PC-3 (cell line): ENCODE results near the gene CACNA1A. TPM values are rescaled to one million over a fixed set of nuclear protein-coding genes. Genes with fewer than 3 reads are reported as not detected.
A peak's percentile ranks its signal among the peaks of the same experiment; 100 is the strongest.

ENCODE experiments used
- ATAC-seq: fragments of 200-7000 bp; cut with Tn5 transposase; 2 replicates; pipeline ENCODE4 v1.9.1; 2020; ENCODE audit warnings: mild to moderate bottlenecking, moderate library complexity
- BruUV-seq: library from RNA; stranded (reverse); fragments of 400-500 nt; replicated peaks from 2 replicates; lab custom pipeline; 2021; lab: Mats Ljungman, UMichigan
- CTCF ChIA-PET: fragments of 300-600 bp; sonication (Branson Sonifier 250); formaldehyde crosslinking; loops from one replicate; lab custom pipeline; 2022; ENCODE audit warnings: antibody characterized with exemption; lab: Charles Lee
- POLR2A ChIA-PET: fragments of 300-600 bp; sonication (Branson Sonifier 250); formaldehyde crosslinking; loops from one replicate; lab custom pipeline; 2022; ENCODE audit warnings: antibody characterized with exemption; ENCODE audit not compliant: unreplicated experiment; lab: Charles Lee
- DNase-seq: peaks from one replicate; pipeline ENCODE4 v3.0.0-alpha.2; 2015
- H2AFZ ChIP-seq: fragments of 300-600 bp; sonication (generic); 2 replicates; pipeline ENCODE4 v1.6.0; 2016; ENCODE audit warnings: antibody characterized with exemption, low read length
- H3F3A ChIP-seq: fragments of 300-600 bp; sonication (generic); one replicate; pipeline ENCODE4 v1.6.0; 2017; ENCODE audit warnings: antibody characterized with exemption, low read length, control low read depth, mild to moderate bottlenecking; ENCODE audit not compliant: unreplicated experiment
- H3K27ac ChIP-seq: fragments of 300-600 bp; sonication (generic); 2 replicates; pipeline ENCODE4 v1.5.1; 2016; ENCODE audit warnings: mild to moderate bottlenecking, low read length
- H3K27me3 ChIP-seq: fragments of 300-600 bp; sonication (generic); 2 replicates; pipeline ENCODE4 v1.6.1; 2016; ENCODE audit warnings: low read length, mixed read lengths
- H3K36me3 ChIP-seq: fragments of 300-600 bp; sonication (generic); 2 replicates; pipeline ENCODE4 v1.6.1; 2016; ENCODE audit warnings: low read depth, mixed run types, low read length, mixed read lengths
- H3K4me1 ChIP-seq: fragments of 300-600 bp; sonication (generic); 2 replicates; pipeline ENCODE4 v1.5.1; 2016; ENCODE audit warnings: low read length; ENCODE audit not compliant: insufficient read depth
- H3K4me2 ChIP-seq: fragments of 300-600 bp; sonication (generic); 2 replicates; pipeline ENCODE4 v1.6.0; 2016; ENCODE audit warnings: low read length
- H3K4me3 ChIP-seq: fragments of 300-600 bp; sonication (generic); 2 replicates; pipeline ENCODE4 v1.5.1; 2016; ENCODE audit warnings: mild to moderate bottlenecking, low read length, mixed read lengths
- H3K79me2 ChIP-seq: fragments of 300-600 bp; sonication (generic); 2 replicates; pipeline ENCODE4 v1.6.1; 2017; ENCODE audit warnings: low read length, mixed read lengths
- H3K9ac ChIP-seq: fragments of 300-600 bp; sonication (generic); 2 replicates; pipeline ENCODE4 v1.6.0; 2016; ENCODE audit warnings: mild to moderate bottlenecking, low read length
- H3K9me2 ChIP-seq: fragments of 300-600 bp; sonication (generic); replicated peaks from 2 replicates; pipeline ENCODE4 v1.6.1; 2016; ENCODE audit warnings: mixed run types, low read length, mixed read lengths
- H3K9me3 ChIP-seq: fragments of 300-600 bp; sonication (generic); 2 replicates; pipeline ENCODE4 v1.6.1; 2016; ENCODE audit warnings: low read length, mixed read lengths
- H4K20me1 ChIP-seq: fragments of 300-600 bp; sonication (generic); 2 replicates; pipeline ENCODE4 v1.6.1; 2016; ENCODE audit warnings: low read length, mixed read lengths
- CTCF ChIP-seq: fragments of 300-600 bp; sonication (generic); conservative IDR thresholded peaks from 2 replicates; pipeline ENCODE4 v1.5.1; 2017; ENCODE audit warnings: antibody characterized with exemption, low read depth, mild to moderate bottlenecking, low read length
- EZH2 ChIP-seq: fragments of 300-600 bp; sonication (generic); IDR thresholded peaks from one replicate; pipeline ENCODE4 v1.6.1; 2017; ENCODE audit warnings: antibody characterized with exemption, mild to moderate bottlenecking, low read length; ENCODE audit not compliant: unreplicated experiment
- EZH2phosphoT487 ChIP-seq: fragments of 300-600 bp; sonication (generic); IDR thresholded peaks from 2 replicates; pipeline ENCODE4 v1.6.1; 2018; ENCODE audit warnings: mild to moderate bottlenecking, antibody characterized with exemption, low read length, borderline replicate concordance
- intact Hi-C: fragments of 100-400 bp; cut with micrococcal nuclease; formaldehyde crosslinking; loops from 2 replicates; pipeline ENCODE4 v1.9.0; 2023
- total RNA-seq: library from RNA; depleted of rRNA; stranded (reverse); fragments of >200 nt; gene quantifications from 2 replicates; pipeline ENCODE4 v1.2.3, GENCODE V29; 2014

Gene CACNA1A
- total RNA-seq, 1 experiment from 2014 or later = 0.62 TPM

GRCh38 chr19:13210941-13211340 is 295.3 kb downstream of the CACNA1A start:
- H3K9me2 ChIP-seq = no peaks in the 10 kb centered on the region
- ATAC-seq = no peak
- intact Hi-C loops = loop anchor here (5.0 kb wide), 1 partner anchor 51 kb away; no protein-coding TSS in a partner anchor
- H3K36me3 ChIP-seq = no peaks in the 10 kb centered on the region
- H3K4me1 ChIP-seq = no peaks in the 10 kb centered on the region; the same call in 1 of the 2 replicates
- H3K9ac ChIP-seq = no peak overlapping the region
- ChIA-PET POLR2A (no interaction called here), CTCF (no interaction called here)
- H3K4me2 ChIP-seq = no peak overlapping the region
- no peaks in the 10 kb centered on the region for H3K79me2 ChIP-seq
- H3K27me3 ChIP-seq = no peaks in the 10 kb centered on the region
- BruUV-seq = no TSS peak
- no peak overlapping the region for H2AFZ ChIP-seq
- no peaks in the 10 kb centered on the region for H3F3A ChIP-seq
- no peak overlapping the region for H3K4me3 ChIP-seq
- TF ChIP-seq EZH2phosphoT487 = no peak
- TF ChIP-seq CTCF = no peak
- no peak for TF ChIP-seq EZH2
- no peaks in the 10 kb centered on the region for H4K20me1 ChIP-seq
- no peak overlapping the region for H3K27ac ChIP-seq
- no peaks in the 10 kb centered on the region for H3K9me3 ChIP-seq
- no peak for DNase-seq

- intact Hi-C loops = loop anchor here (5.0 kb wide), 1 partner anchor 52 kb away; no protein-coding TSS in a partner anchor
- Histone ChIP-seq H3K9ac (no peak overlapping the region), H3K9me2 (no peaks in the 10 kb centered on the region), H3K4me2 (no peak overlapping the region), H3K4me3 (no peak overlapping the region), H3K27me3 (no peaks in the 10 kb centered on the region), H3K27ac (no peak overlapping the region), H3K4me1 (no peaks in the 10 kb centered on the region), H3K79me2 (no peaks in the 10 kb centered on the region), H3F3A (no peaks in the 10 kb centered on the region), H4K20me1 (no peaks in the 10 kb centered on the region), H3K9me3 (no peaks in the 10 kb centered on the region), H2AFZ (no peak overlapping the region), H3K36me3 (no peaks in the 10 kb centered on the region)
- ATAC-seq = no peak
- no peak for DNase-seq
- CTCF ChIA-PET = no interaction called here
- BruUV-seq = no TSS peak
- no peak for TF ChIP-seq EZH2phosphoT487
- no peak for TF ChIP-seq CTCF
- no peak for TF ChIP-seq EZH2
- POLR2A ChIA-PET = no interaction called here
Observed at GRCh38 chr19:13210339-13210775, 295.9 kb downstream of the CACNA1A start.

GRCh38 chr19:13209484-13210338 is 296.6 kb downstream of the CACNA1A start:
- Histone ChIP-seq H3F3A (no peaks in the 10 kb centered on the region), H3K4me3 (no peak overlapping the region), H3K79me2 (no peaks in the 10 kb centered on the region), H3K4me2 (no peak overlapping the region), H3K9me3 (no peaks in the 10 kb centered on the region), H3K9me2 (no peaks in the 10 kb centered on the region), H3K9ac (no peak overlapping the region), H4K20me1 (no peaks in the 10 kb centered on the region), H3K36me3 (no peaks in the 10 kb centered on the region), H3K27me3 (no peaks in the 10 kb centered on the region), H3K27ac (no peak overlapping the region), H3K4me1 (no peaks in the 10 kb centered on the region), H2AFZ (no peak overlapping the region)
- BruUV-seq = no TSS peak
- POLR2A ChIA-PET = no interaction called here
- TF ChIP-seq EZH2phosphoT487 = no peak
- no peak for TF ChIP-seq CTCF
- TF ChIP-seq EZH2 = no peak
- CTCF ChIA-PET = no interaction called here
- 0 out of 2 replicates have a peak, but pooled peaks have one; percentile 23 for ATAC-seq
- intact Hi-C loops = loop anchor here (5.0 kb wide), 1 partner anchor 53 kb away; no protein-coding TSS in a partner anchor
- no peak for DNase-seq
